ENCODE measurements around the gene PTPRM.

The PTPRM gene

DNA sequence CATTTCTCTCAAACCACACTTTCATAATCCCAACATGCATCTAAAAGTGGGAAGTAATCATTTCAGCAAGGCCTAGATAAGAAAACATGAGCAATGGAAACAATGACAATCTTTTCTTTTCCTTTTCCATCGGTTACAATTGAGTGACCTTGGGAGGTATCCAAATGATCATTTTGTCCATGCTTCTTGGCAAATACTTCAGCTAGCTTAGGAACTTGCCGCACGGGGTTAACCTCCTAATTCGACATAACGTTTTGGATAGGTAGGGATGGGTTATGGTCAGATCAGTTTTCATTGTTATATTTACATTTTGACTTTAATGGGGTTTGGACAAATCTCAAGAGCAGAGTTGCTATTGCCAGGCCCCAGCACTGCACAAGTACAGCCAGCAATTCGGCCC, 4.6 kb upstream of the PTPRM start:
- no peak for DNase-seq (ENCODE audit: extremely low spot score)
- TF ChIP-seq, protein P1, sequence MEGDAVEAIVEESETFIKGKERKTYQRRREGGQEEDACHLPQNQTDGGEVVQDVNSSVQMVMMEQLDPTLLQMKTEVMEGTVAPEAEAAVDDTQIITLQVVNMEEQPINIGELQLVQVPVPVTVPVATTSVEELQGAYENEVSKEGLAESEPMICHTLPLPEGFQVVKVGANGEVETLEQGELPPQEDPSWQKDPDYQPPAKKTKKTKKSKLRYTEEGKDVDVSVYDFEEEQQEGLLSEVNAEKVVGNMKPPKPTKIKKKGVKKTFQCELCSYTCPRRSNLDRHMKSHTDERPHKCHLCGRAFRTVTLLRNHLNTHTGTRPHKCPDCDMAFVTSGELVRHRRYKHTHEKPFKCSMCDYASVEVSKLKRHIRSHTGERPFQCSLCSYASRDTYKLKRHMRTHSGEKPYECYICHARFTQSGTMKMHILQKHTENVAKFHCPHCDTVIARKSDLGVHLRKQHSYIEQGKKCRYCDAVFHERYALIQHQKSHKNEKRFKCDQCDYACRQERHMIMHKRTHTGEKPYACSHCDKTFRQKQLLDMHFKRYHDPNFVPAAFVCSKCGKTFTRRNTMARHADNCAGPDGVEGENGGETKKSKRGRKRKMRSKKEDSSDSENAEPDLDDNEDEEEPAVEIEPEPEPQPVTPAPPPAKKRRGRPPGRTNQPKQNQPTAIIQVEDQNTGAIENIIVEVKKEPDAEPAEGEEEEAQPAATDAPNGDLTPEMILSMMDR (IDR thresholded peaks at IDR 0.05; ENCODE audit: control extremely low read depth, extremely low read depth, low read depth, missing control alignments), result no peak
- CTCF ChIA-PET, result no interaction called here
- POLR2A ChIA-PET, result no interaction called here

- POLR2A ChIA-PET, result no interaction called here
- CTCF ChIA-PET, result interaction anchor here (0.8 kb wide), 1 partner anchor 9 kb away, joined by 3 read pairs; no protein-coding TSS in a partner anchor
- TF ChIP-seq, protein P1 (IDR thresholded peaks at IDR 0.05; ENCODE audit: control extremely low read depth, extremely low read depth, low read depth, missing control alignments), result no peak
- DNase-seq (ENCODE audit: extremely low spot score), result no peak
These were observed 1.4 kb upstream of the PTPRM start for GRCh38 chr18:7565677-7566076.

GRCh38 chr18:7566244-7566566, 911 bp upstream of the PTPRM start:
- ChIA-PET POLR2A (no interaction called here), CTCF (interaction anchor here (0.7 to 1.5 kb wide), 6 partner anchors 7 to 59 kb away, joined by 3 to 5 read pairs (median 4); no protein-coding TSS in a partner anchor)
- no peak for DNase-seq (ENCODE audit: extremely low spot score)
- TF ChIP-seq, protein P1 (IDR thresholded peaks at IDR 0.05; ENCODE audit: control extremely low read depth, extremely low read depth, low read depth, missing control alignments), result no peak

- peak; percentile 19 for DNase-seq (ENCODE audit: extremely low spot score)
- TF ChIP-seq, protein P1 (IDR thresholded peaks at IDR 0.05; ENCODE audit: control extremely low read depth, extremely low read depth, low read depth, missing control alignments), result no peak
- ChIA-PET CTCF (interaction anchor here (0.9 to 1.5 kb wide), 4 partner anchors 9 to 1024 kb away, joined by 3 to 5 read pairs (median 4); no protein-coding TSS in a partner anchor), POLR2A (no interaction called here)
These were observed 634 bp downstream of the PTPRM start for GRCh38 chr18:7567474-7568425.

DNA sequence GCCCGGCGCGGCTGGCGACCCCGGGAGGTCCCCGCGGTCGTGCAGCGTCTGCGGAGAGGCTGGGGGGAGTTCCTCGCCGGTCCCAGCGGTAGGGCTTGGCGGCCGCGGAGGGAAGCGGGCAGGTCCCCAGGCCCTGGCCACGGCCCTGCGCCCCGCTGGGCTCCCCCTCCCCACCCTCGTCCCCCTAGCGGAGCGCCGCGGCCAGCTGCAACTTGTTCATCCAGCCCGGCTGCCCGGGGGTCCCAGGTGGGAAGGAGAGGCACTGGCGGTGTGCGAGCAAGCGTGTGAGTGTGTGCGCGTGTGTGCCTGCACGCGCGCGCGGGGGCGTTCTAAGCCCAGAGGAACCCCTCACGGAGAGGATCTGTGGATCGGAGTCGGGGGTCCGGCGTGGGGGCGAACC, 1.3 kb downstream of the PTPRM start:
- ChIA-PET POLR2A (no interaction called here), CTCF (no interaction called here)
- TF ChIP-seq, protein P1 (IDR thresholded peaks at IDR 0.05; ENCODE audit: control extremely low read depth, extremely low read depth, low read depth, missing control alignments), result no peak
- DNase-seq (ENCODE audit: extremely low spot score), result no peak

DNA sequence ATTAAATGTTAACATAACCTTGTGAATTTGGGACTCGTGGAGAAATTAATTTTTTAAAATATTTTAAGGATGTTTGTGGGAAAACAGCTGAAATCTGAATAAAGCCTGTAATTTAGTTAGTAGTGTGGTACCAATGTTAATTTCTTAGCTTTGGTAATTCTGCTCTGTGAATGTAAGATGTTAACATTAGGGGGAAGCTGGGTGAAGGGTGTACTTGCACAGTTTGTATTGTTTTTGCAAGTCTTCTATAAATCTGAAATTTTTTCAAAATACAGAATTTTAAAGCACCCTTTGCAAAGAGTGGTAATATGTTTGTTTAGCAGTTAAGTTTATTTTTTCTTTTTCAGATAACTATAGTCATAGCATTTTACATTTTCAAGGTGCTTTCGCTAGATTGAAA, 4.5 kb downstream of the PTPRM start:
- TF ChIP-seq, protein P1 (IDR thresholded peaks at IDR 0.05; ENCODE audit: control extremely low read depth, extremely low read depth, low read depth, missing control alignments), result no peak
- ChIA-PET POLR2A (no interaction called here), CTCF (interaction anchor here (1.5 kb wide), 1 partner anchor 13 kb away, joined by 3 read pairs; no protein-coding TSS in a partner anchor)
- no peak for DNase-seq (ENCODE audit: extremely low spot score)
